Vagina (tissue), 2 donors: ENCODE data around the gene KRTAP5-2.

Experiments used
- CTCF ChIP-seq, 3 experiments: fragments of 450-650 bp in 2 of 3; fragments of 200-600 bp in 1 of 3; sonication (generic) in 1 of 3; IDR thresholded peaks; one replicate each; pipeline ENCODE4 v1.5.1; 2017 to 2019; ENCODE audit warnings: antibody characterized with exemption in 3 of 3, mild to moderate bottlenecking in 2 of 3, moderate library complexity in 2 of 3
- POLR2AphosphoS5 ChIP-seq, 2 donors: sonication (generic); formaldehyde crosslinking; IDR thresholded peaks; one replicate each; pipeline ENCODE4 v1.9.0; 2017; ENCODE audit warnings: antibody characterized with exemption in 2 of 2, mild to moderate bottlenecking in 2 of 2, low read depth in 1 of 2; ENCODE audit not compliant: insufficient read depth in 1 of 2

- TF ChIP-seq POLR2AphosphoS5 (IDR thresholded peaks at IDR 0.05; ENCODE audit: insufficient read depth in 1 of 2, low read depth in 1 of 2) (peak in 1 of 2 donors; percentile 22), CTCF (IDR thresholded peaks at IDR 0.05) (no peak)
Observed at GRCh38 chr11:1573077-1573902, 24.8 kb downstream of the KRTAP5-2 start.
